Mucosa of stomach (tissue), 1 donor: ENCODE measurements around the gene TPTE2.
A peak's percentile ranks its signal among the peaks of the same experiment; 100 is the strongest.
"Not testable (repeated sequence)": the region's sequence is repeated elsewhere in the genome, so short reads cannot be mapped to it uniquely, and the experiment has no call there.

Source experiments
- H3K27me3 ChIP-seq: one replicate; pipeline ENCODE4 v1.7.0; 2013; ENCODE audit warnings: mild to moderate bottlenecking, low read length; ENCODE audit not compliant: control insufficient read depth, insufficient read depth
- H3K36me3 ChIP-seq: one replicate; pipeline ENCODE4 v1.7.0; 2013; ENCODE audit warnings: low read length; ENCODE audit not compliant: control insufficient read depth, insufficient read depth
- H3K4me1 ChIP-seq: one replicate; pipeline ENCODE4 v1.7.0; 2013; ENCODE audit warnings: mild to moderate bottlenecking, low read length; ENCODE audit not compliant: control insufficient read depth, insufficient read depth
- H3K4me3 ChIP-seq: one replicate; pipeline ENCODE4 v1.7.0; 2013; ENCODE audit warnings: low read length
- H3K9ac ChIP-seq: one replicate; pipeline ENCODE4 v1.7.0; 2013; ENCODE audit warnings: mild to moderate bottlenecking, low read length, moderate library complexity
- H3K9me3 ChIP-seq: one replicate; pipeline ENCODE4 v1.7.0; 2013; ENCODE audit warnings: mild to moderate bottlenecking, low read length, moderate library complexity; ENCODE audit not compliant: control insufficient read depth
- donor health status: Pancreatic carcinoma.

TPTE2 gene

GRCh38 chr13:19561127-19561582 is at the start of gene TPTE2:
Gene TPTE2 (minus strand): TSS chr13:19561532. CDS start chr13:19503234, 58,298 bp downstream.
- not testable (repeated sequence) for H3K4me1 ChIP-seq, H3K4me3 ChIP-seq, H3K9ac ChIP-seq, H3K27me3 ChIP-seq, H3K36me3 ChIP-seq, H3K9me3 ChIP-seq

GRCh38 chr13:19607523-19608078 is 46.3 kb upstream of the TPTE2 start:
- Histone ChIP-seq H3K4me1 (no peaks in the 10 kb centered on the region), H3K9me3 (no peaks in the 10 kb centered on the region), H3K9ac (no peak overlapping the region), H3K36me3 (no peaks in the 10 kb centered on the region), H3K27me3 (no peaks in the 10 kb centered on the region), H3K4me3 (no peak overlapping the region)

- Histone ChIP-seq H3K4me1 (no peaks in the 10 kb centered on the region), H3K9me3 (no peaks in the 10 kb centered on the region), H3K9ac (no peak overlapping the region), H3K36me3 (no peaks in the 10 kb centered on the region), H3K4me3 (no peak overlapping the region), H3K27me3 (peaks cover 5% of the 10 kb centered on the region)
Measured at GRCh38 chr13:19606737-19607136, 45.4 kb upstream of the TPTE2 start.

GRCh38 chr13:19606152-19606551 is 44.8 kb upstream of the TPTE2 start:
- no peaks in the 10 kb centered on the region for H3K4me1 ChIP-seq
- no peak overlapping the region for H3K4me3 ChIP-seq

GRCh38 chr13:19605161-19605955 is 44.0 kb upstream of the TPTE2 start:
- Histone ChIP-seq H3K4me3 (no peak overlapping the region), H3K9ac (no peak overlapping the region), H3K4me1 (no peaks in the 10 kb centered on the region), H3K27me3 (peaks cover 5% of the 10 kb centered on the region), H3K36me3 (no peaks in the 10 kb centered on the region), H3K9me3 (no peaks in the 10 kb centered on the region)

More at GRCh38 chr13:19606152-19606551, 44.8 kb upstream of the TPTE2 start:
- H3K27me3 ChIP-seq: peaks cover 5% of the 10 kb centered on the region
- H3K36me3 ChIP-seq: no peaks in the 10 kb centered on the region
- H3K9me3 ChIP-seq: no peaks in the 10 kb centered on the region
- no peak overlapping the region for H3K9ac ChIP-seq

GRCh38 chr13:19604306-19604705 is 43.0 kb upstream of the TPTE2 start:
- Histone ChIP-seq H3K4me3 (no peak overlapping the region), H3K27me3 (peaks cover 5% of the 10 kb centered on the region), H3K36me3 (no peaks in the 10 kb centered on the region)

GRCh38 chr13:19601749-19602725 is 40.7 kb upstream of the TPTE2 start:
- peak overlapping the region; percentile 27 for H3K9ac ChIP-seq
- H3K27me3 ChIP-seq: peaks cover 5% of the 10 kb centered on the region
- H3K36me3 ChIP-seq: no peaks in the 10 kb centered on the region
- no peaks in the 10 kb centered on the region for H3K9me3 ChIP-seq
- H3K4me1 ChIP-seq: no peaks in the 10 kb centered on the region
- H3K4me3 ChIP-seq: peak overlapping the region; percentile 8

More at GRCh38 chr13:19604306-19604705, 43.0 kb upstream of the TPTE2 start:
- Histone ChIP-seq H3K9ac (no peak overlapping the region), H3K9me3 (no peaks in the 10 kb centered on the region), H3K4me1 (no peaks in the 10 kb centered on the region)

- H3K4me1 ChIP-seq: no peaks in the 10 kb centered on the region
- H3K4me3 ChIP-seq: no peak overlapping the region
- H3K9ac ChIP-seq: no peak overlapping the region
- H3K9me3 ChIP-seq: no peaks in the 10 kb centered on the region
- no peaks in the 10 kb centered on the region for H3K36me3 ChIP-seq
- peaks cover 5% of the 10 kb centered on the region for H3K27me3 ChIP-seq
Measured at GRCh38 chr13:19597523-19597922, 36.2 kb upstream of the TPTE2 start.

- Histone ChIP-seq H3K9me3 (no peaks in the 10 kb centered on the region), H3K9ac (no peak overlapping the region), H3K4me3 (no peak overlapping the region), H3K27me3 (no peaks in the 10 kb centered on the region), H3K4me1 (no peaks in the 10 kb centered on the region), H3K36me3 (no peaks in the 10 kb centered on the region)
Measured at GRCh38 chr13:19596960-19597361, 35.6 kb upstream of the TPTE2 start.

GRCh38 chr13:19596086-19596485 is 34.8 kb upstream of the TPTE2 start:
- H3K27me3 ChIP-seq: no peaks in the 10 kb centered on the region
- no peaks in the 10 kb centered on the region for H3K4me1 ChIP-seq
- no peak overlapping the region for H3K9ac ChIP-seq
- no peaks in the 10 kb centered on the region for H3K9me3 ChIP-seq
- H3K4me3 ChIP-seq: no peak overlapping the region
- H3K36me3 ChIP-seq: no peaks in the 10 kb centered on the region

- no peaks in the 10 kb centered on the region for H3K4me1 ChIP-seq
- H3K9ac ChIP-seq: no peak overlapping the region
- H3K4me3 ChIP-seq: no peak overlapping the region
Measured at GRCh38 chr13:19592657-19593180, 31.4 kb upstream of the TPTE2 start.

More at GRCh38 chr13:19592657-19593180, 31.4 kb upstream of the TPTE2 start:
- Histone ChIP-seq H3K9me3 (no peaks in the 10 kb centered on the region), H3K27me3 (no peaks in the 10 kb centered on the region), H3K36me3 (no peaks in the 10 kb centered on the region)
